GM19463 (cell line): Measurements from ENCODE around the gene FGFR2.

Experiments
- ATAC-seq: cut with Tn5 transposase; IDR thresholded peaks from one replicate; pipeline ENCODE4 v1.9.1; 2021; ENCODE audit warnings: mild to moderate bottlenecking, moderate library complexity; ENCODE audit not compliant: unreplicated experiment

FGFR2 gene

DNA sequence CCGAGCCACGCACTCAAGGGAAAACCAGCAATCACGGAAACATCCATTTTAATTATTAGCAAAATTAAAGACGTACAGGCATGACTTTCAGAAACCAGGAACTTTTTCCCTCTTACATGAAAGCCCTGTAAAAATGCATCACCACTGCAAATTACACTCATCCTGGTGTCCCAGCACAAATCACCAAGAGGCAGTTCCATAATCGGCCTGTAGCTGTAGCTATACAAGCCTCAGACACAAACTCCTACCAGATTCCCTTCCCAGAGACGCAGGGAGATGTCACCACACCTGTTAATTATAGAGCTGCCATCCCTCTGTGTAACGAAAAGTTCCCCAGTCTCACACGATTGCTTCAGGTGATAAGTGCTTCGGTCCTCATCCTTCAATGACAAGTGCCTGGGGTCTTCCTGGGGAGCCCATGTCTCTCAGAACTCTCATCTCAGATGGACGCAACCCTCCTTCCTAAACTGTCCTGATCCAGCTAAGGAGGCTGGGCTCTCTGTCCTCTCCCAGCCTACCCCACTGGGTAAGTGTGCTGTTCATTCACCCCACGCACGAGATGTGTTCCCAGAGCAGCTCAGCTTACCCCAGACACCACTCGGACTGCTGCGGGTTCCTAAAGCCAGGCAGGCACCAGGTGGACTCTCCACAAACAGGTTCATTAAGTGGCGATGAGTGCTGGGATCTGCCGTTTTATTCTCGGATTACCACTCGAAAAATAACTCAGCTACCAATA lies 5.9 kb downstream of the FGFR2 start:
- ATAC-seq: no peak

DNA sequence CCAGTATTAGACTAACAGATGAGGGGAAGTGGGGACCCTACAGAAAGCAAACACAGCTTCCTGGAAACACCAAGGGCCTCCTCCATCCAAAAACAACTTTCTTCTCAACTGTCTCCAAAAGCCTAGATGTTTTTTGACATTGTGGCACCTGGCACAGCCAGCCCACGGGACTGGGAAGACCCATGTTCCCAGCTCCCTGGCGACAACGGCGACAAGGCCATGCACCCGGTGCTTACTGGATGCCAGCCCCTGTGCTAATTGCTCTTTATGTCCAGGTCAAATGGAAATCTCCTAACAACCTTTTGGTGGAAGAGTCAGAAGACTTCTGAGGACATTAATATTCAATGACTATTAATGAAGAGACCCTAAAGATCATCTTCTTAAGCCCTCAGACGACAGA lies 7.1 kb downstream of the FGFR2 start:
- ATAC-seq: no peak

DNA sequence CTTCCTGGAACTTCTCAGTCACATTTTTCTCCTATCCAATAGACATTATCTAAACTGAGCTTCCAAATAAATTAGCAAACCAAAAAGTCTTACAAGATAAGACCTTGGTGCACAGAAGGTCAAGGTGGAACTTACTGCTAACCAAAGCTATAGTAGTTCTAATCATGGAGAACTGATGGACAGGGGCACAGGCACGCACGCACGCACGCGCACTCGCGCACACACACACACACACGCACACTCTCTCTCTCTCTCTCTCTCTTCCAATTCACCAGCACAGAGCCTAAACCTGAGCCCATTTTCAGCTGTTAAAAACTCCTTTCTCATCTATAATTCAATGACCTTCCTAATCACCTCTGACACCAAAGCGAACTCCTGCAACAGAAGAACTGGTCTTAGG lies 7.5 kb downstream of the FGFR2 start:
- no peak for ATAC-seq

DNA sequence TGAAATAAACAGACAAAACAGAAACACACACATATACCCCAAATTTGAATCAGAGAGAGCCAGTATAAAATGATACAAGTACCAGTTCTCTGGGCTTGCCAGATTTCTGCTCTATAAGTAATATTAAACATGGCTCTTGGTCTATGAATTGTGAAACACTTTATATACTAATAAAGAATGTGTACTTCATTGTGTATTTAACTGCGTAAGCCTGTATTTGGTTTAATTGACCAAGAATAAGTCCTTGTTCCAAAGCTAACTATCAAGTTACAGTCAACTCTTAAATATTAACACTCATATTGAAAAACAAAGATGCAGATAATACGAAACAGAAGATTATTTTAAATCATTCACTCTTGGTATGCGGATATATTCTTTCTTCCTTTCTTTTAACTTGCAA lies 8.7 kb downstream of the FGFR2 start:
- ATAC-seq: no peak

DNA sequence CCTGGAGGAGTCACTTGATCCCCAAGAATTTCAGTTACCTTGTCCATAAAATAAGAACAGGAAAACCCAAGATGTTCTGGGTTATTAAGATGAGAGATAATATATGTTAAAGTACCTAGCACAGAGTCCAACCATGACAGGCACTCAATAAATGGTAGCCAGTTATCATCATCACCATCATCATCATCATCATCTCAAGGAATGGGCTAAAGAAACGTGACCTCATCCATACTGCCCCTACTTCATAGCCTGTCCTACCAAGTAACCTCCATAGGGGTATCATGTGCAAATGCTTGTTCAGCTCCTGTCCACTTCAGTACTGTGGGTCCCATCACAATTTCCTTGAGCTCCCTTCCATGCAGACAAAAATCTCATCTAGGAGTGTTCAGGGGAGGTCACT lies 14.4 kb downstream of the FGFR2 start:
- no peak for ATAC-seq

DNA sequence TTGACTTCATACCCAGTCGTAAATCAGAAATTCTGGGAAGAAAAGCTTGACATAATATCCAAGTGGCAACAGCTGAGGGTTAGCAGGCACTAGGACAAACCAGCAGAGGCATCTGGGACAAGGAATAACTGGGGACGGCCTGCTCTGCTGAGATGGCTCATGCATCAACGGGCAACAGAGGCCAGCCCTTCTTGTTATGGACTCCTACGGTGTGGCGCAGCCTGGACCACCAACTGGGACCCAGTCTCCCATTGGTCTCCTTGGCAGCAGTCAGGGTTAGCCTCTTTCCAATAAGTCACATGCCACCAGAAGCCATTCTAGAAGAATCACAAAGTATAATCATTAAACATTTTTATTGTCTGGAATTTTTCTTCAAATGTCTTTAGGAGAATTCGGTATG lies 15.0 kb downstream of the FGFR2 start:
- no peak for ATAC-seq

DNA sequence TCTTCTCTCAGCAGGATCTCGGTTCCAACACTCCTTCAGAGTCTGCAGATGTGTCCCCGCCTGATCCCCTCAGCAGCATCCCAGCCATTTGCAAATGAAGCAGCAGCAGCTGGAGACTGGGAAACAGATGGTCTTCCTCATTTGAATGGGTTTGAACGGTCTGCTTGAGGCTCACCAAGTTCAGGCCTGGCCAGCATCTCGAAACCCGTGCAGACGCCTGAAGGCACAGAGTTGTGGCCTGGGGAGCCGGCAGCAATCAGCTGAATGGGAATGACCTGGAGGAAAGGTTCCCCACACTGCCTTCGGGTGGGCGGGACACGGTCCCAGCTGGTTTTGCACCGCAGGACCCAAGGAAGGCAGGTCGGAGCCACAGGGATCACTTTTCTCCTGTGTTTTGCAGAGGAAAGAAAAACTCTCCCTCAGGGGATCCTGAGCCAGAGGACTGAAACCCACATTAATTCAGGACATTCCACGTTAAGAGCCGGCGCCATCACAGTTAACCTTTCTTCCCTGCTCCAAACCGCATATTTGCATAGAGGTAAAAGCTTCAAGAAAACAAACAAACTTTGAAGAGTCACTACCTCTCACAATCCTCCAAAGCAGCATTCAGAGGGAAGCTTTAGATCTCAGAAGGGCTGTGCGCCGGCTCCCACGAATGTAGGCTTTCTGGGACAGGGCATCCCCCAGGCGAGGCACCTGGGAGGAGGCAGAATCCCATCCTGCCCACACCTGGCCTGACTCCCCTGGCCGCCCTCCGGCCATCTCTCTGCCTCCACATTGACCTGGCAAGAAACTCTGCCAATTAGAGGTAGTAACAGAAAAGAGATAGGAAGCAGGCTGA lies 17.7 kb downstream of the FGFR2 start:
- no peak for ATAC-seq

DNA sequence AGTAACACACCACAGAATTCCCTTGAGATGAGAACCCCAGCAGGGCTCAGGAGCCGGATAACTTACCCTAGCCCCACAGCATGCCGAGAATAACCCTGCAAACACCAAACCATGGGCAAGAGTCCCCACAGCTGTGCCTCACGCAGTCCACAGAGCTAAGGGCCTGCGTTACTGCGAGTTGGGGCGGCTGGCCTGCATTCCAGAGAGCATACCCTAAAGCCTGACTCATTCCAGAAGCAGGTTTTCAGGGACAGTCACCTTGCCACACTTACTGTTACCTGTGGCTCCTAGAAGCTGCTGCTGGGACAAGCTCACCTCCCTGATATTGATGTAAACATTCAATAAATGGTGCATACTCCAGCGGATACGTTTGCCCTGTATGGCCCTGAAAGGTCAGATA lies 18.6 kb downstream of the FGFR2 start:
- ATAC-seq: no peak

DNA sequence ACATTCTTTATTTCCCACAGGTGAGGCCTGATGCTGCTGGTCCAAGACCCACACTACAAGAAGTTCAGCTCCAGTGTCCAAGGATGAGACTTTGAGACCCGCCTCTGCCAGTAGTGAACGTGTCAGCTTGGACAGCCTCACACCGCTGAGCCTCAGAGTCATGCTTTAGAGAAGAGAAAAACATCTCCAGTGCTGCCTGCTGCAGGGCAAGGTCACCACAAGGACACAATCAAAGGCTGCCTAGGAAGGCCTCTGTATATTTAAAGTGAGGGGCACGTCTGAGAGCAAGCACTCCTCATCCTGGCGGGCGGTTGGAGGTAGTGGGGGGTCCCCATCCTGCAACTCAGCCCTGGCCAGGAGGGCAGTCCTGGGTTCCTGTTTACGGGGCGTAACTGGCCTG lies 19.3 kb downstream of the FGFR2 start:
- ATAC-seq: no peak

DNA sequence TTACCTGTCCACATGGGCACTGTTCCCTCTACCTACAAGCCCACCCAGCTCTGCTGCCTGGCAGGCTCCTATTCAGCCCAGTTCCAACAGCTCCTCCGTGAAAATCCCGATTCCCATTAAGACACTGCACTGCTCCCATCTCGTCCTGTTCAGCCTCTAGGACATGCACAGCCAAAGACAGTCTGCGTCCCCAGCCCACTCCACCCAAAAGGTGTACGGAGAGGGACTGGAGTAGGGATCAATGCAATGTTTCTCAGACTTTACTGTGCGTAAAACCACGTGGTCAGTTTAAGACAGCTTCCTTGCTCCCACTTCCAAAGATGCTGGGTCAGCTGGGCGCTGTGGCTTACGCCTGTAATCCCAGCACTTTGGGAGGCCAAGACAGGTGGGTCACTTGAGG lies 19.9 kb downstream of the FGFR2 start:
- no peak for ATAC-seq

DNA sequence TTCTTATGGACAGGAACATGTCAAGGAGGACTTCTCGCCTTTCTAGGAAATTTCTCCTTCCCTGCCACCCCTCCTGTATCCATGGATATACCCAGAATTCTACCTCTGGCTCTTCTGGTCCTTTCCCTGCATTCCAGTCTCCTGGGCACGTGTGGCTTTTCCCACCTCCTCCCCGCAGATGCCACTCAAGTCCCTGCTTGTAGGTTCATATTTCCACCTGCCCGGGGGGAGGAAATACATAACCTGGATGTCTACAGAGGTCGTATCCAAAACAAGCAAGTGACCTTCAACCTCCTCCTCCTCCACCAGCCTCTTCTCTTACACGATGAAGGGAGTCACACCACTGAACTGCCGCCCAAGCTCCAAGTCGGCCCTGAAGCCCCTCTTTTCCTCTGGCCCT lies 20.7 kb downstream of the FGFR2 start:
- ATAC-seq: no peak

DNA sequence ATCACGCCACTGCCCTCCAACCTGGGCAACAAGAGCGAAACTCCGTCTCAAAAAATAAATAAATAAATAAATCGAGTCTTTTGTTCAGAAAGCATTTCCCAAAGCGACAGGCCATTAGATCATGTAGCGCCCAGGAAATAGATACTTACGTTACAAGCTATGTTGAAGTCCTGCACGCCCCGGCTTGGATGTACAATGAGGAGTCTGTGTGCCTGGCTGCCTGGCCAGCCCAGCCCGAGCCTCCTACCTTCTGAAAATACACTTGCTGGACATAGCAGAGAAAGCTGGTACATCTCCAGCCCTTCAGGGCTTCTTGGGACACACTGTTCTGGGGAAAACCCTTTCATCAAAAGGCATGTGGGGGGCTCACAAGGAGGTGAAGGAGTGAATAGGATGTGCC lies 22.1 kb downstream of the FGFR2 start:
- ATAC-seq: no peak

DNA sequence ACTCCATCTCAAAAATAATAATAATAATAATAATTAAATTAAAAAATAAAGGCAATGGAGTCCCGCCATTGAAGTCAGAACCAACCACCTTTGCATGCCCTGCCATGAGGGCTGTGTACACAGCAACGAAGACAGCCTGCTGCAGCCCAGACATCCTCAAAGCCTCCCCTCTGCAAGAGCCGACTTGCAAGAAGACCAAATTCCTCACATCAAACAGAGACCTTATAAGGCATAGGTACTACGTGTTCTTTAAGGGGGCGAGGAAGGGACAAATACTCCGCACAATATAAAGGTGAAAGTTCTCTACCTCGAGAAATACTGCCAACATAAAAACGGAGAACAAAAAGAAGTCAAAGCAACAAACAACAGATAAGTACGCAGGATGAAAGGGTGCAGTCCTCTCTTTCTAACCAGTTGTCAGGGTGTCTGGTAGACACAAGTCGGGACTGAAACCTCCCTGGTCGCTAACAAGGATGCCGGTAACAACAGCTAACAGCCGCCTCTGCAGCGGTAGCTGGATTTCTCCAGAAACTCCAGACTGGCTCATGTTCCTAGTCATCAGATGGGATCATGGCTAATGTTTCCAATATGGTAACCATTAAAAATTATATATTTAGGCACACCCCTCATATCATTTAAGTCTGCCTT lies 23.6 kb downstream of the FGFR2 start:
- ATAC-seq: no peak

DNA sequence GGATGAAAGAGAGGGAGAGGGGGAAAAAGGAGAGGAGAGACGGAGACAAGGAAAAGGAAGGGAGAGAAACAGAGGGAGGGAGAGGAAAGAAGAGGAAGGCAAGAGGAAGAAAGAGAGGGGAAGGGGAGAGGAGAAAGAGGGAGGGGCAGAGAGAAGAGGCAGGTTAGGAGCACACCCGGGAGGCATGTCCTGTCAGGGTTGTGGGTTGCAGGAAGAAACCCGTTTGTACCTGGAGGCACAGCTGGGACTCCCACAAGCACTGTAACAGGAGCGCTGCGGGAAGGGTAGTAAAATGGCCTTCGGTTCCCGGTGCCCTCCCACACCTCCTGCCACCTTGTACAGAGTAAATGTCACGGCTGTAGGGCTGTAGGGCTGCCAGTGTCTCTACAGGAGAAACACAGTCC lies 24.7 kb downstream of the FGFR2 start:
- ATAC-seq: no peak

DNA sequence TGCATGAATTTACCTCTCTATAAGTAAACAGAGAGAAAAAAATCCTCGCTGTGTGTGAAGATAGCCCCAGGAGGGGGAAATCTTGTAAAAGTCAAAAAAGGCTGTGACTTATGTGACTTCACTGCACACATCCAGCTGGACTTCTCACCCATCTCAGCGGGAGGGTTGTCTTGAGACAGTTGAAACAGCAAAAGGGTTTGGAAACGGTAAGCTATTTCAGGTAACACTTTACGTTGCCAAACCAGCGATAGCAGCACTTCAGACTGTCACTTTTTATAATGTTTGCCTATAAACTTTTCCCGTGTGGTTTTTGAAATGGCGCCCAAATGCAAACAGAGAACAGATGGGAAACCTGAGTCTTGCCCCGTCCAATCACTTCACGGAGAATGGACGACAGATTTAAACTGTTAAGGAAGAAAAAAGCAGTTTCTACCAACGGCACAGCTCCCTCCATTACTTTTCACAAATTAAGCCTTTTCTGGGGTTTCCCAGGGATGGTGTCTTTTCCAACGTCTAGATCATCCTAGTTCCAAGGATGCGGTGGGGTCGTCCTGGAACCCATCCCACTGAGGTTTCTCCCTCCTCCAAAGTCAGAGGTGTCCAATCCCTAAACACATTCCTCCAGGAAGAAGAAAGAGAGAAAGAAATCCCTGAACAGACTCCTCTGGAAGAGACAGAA lies 25.2 kb downstream of the FGFR2 start:
- ATAC-seq: no peak

DNA sequence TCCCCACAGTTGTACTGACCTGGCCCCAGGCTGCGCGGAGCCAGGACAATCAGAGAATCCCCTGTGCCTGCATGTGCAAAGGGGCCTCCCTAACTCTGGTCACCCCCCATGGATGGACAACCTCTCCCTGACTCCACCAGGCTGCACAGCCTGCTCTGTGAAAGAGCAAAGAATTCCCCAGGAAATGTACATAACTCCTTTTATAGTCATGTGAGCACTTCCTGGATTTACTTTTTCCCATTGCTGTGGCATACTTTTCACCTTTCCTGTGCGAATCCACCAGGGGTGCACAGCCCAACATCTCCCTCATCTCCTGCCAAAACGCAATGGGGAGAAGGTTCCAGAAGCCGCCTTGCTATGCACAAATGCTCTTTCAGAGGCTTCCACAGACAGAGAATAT lies 27.9 kb downstream of the FGFR2 start:
- no peak for ATAC-seq

DNA sequence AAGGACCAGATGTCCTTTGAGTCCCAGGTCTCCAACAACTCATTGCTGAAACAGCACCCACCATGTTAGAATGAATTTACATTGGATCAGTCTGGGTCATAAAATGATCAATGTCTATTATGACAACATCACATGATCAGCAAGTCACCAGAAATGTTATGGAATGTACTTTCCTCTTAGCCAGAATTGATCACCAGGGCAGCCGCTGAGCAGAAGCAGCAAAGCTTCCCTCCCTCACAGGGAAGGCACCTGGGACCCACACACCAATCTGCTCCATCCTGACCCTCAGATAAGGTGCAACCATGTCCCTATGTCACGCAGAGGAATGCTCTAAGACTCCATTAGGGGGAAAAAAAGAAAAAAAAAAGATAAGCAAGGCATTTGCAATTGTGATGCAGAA lies 30.0 kb downstream of the FGFR2 start:
- no peak for ATAC-seq

DNA sequence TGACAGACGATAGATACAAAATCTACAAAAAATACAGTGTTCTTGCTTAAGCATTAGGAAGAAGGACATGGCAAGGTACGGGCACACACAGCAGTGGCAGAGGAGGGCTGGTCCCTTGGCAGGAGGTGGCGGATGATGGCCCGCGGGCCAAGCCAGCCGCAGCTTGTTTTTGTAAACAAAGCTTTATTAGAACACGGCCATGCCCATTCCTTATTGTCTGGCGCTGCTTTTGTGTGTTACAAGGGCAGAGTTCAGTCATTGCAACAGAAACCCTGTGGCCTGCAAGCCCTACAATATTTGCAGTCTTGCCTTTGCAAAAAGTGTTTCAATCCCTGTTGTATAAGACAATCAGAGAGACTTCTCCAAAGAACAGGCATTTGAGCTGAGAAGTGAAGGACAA lies 30.7 kb downstream of the FGFR2 start:
- ATAC-seq: no peak

DNA sequence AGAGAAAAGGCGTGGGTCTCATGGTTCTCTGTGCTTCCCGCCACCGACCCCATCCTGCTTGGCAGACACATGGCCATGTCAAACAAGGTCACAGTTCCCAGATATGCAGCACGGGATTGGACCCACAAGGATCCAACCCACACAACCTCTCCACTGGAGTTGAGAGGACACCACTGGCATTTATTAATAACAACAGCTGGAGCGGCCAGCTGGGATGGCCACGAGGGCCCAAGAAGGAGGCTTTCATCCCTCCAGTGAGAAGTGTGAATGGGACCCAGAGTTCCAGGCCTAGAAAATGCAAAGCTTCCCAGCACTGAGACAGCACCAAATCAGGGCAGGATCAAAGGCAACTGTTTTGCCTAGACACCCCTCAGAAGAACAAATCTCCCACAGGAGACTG lies 31.5 kb downstream of the FGFR2 start:
- no peak for ATAC-seq

DNA sequence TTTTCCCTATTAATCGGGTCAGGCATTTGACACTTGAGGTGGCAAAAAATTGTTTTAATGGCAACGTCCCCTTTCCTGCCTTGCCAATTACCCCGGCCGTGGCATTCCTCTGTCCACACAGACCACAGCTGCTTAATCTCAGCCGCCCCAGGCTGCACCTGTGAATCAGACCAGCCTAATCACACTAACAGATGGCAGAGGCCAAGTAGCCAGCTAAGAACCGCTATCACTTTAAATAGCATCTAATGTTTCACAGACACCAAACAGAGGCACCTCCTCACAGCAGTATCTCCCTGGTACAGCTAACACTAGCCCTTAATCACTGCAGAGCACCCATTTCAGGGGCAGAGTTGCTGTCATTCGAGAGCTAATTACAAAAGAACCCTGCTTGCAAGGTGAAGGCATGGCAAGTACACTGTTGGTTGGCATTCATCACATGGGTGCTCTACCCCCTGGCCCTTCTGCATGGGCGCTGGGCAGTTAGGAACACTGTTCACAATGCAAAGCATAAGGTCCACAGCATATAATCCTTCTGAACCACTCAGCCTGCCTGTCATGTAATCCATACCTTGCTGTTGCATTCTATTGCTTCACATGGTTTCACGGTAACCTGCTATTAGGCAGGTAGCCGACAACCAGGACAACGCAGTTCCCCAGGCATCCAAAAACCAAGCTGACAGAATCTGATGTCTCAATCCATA lies 38.8 kb downstream of the FGFR2 start:
- ATAC-seq: no peak

DNA sequence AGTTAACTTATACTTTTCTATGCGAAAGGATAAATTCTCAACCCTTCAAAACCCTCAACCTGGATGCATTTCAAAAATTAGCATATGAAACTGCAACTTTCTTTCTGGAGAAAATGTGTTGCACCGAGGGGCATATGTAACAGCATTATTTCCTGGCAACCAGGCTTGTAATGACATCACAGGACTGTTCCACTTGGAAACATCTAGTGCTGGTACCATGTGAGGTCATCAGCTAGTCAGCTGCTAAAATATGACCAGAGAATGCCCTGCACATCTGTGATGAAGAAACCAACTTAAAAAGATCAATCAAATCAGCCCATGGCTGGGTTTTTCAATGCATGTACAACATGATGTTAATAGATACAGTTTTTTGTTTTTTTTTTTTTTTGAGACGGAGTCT lies 40.0 kb downstream of the FGFR2 start:
- no peak for ATAC-seq
